Neural progenitor cell (in vitro differentiated cells): ENCODE data around the gene ALG5. TPM values are rescaled to one million over a fixed set of nuclear protein-coding genes. Genes with fewer than 3 reads are reported as not detected.

ENCODE experiments used
- DNase-seq: peaks from one replicate; pipeline ENCODE4 v3.0.0-alpha.2; 2016; ENCODE audit warnings: low spot score
- H2AFZ ChIP-seq: fragments of 200-600 bp; sonication (generic); replicated peaks from 2 replicates; pipeline ENCODE4 v1.6.1; 2016; ENCODE audit warnings: antibody characterized with exemption
- H3F3A ChIP-seq: fragments of 200-600 bp; sonication (generic); 2 replicates; pipeline ENCODE4 v1.6.1; 2016; ENCODE audit warnings: antibody characterized with exemption, low read depth
- H3K27ac ChIP-seq: fragments of 200-600 bp; sonication (generic); 2 replicates; pipeline ENCODE4 v1.5.1; 2016; ENCODE audit warnings: mild to moderate bottlenecking
- H3K27me3 ChIP-seq: fragments of 200-600 bp; sonication (generic); 2 replicates; pipeline ENCODE4 v1.6.1; 2016; ENCODE audit warnings: mild to moderate bottlenecking, moderate library complexity
- H3K36me3 ChIP-seq: fragments of 200-600 bp; sonication (generic); 2 replicates; pipeline ENCODE4 v1.5.1; 2016
- H3K4me1 ChIP-seq: fragments of 200-600 bp; sonication (generic); 2 replicates; pipeline ENCODE4 v1.6.1; 2016; ENCODE audit warnings: mixed run types
- H3K4me2 ChIP-seq: fragments of 200-600 bp; sonication (generic); 2 replicates; pipeline ENCODE4 v1.6.1; 2016
- H3K4me3 ChIP-seq: fragments of 200-600 bp; sonication (generic); 2 replicates; pipeline ENCODE4 v1.5.1; 2016
- H3K79me2 ChIP-seq: fragments of 200-600 bp; sonication (generic); 2 replicates; pipeline ENCODE4 v1.6.1; 2016; ENCODE audit warnings: low read depth
- H3K9ac ChIP-seq: fragments of 200-600 bp; sonication (generic); 2 replicates; pipeline ENCODE4 v1.6.1; 2016
- H3K9me3 ChIP-seq: fragments of 200-600 bp; sonication (generic); 2 replicates; pipeline ENCODE4 v1.5.1; 2016; ENCODE audit warnings: low read depth
- H4K20me1 ChIP-seq: fragments of 200-600 bp; sonication (generic); 2 replicates; pipeline ENCODE4 v1.6.1; 2016; ENCODE audit warnings: low read depth
- H3K27ac Mint-ChIP-seq: 3 replicates; pipeline ENCODE4 v1.8.0; 2021; ENCODE audit warnings: mixed read lengths
- H3K27me3 Mint-ChIP-seq: 2 replicates; pipeline ENCODE4 v1.8.0; 2022; ENCODE audit warnings: low read depth, mild to moderate bottlenecking, inconsistent platforms, moderate library complexity, mixed read lengths; ENCODE audit not compliant: insufficient read depth
- H3K36me3 Mint-ChIP-seq: 3 replicates; pipeline ENCODE4 v1.8.0; 2021; ENCODE audit warnings: mixed read lengths
- H3K4me1 Mint-ChIP-seq: 3 replicates; pipeline ENCODE4 v1.8.0; 2021; ENCODE audit warnings: mixed read lengths
- H3K4me3 Mint-ChIP-seq: 3 replicates; pipeline ENCODE4 v1.8.0; 2021; ENCODE audit warnings: mild to moderate bottlenecking, moderate library complexity, mixed read lengths
- H3K9me3 Mint-ChIP-seq: 3 replicates; pipeline ENCODE4 v1.8.0; 2020; ENCODE audit warnings: mixed read lengths
- CTCF ChIP-seq: fragments of 200-600 bp; sonication (generic); IDR thresholded peaks from 2 replicates; pipeline ENCODE4 v1.5.1; 2017; ENCODE audit warnings: antibody characterized with exemption, mild to moderate bottlenecking
- EZH2 ChIP-seq: fragments of 200-600 bp; sonication (generic); IDR thresholded peaks from 2 replicates; pipeline ENCODE4 v1.6.1; 2017; ENCODE audit warnings: antibody characterized with exemption, mild to moderate bottlenecking, moderate library complexity
- EZH2phosphoT487 ChIP-seq: fragments of 200-600 bp; sonication (generic); IDR thresholded peaks from 2 replicates; pipeline ENCODE4 v1.6.1; 2017; ENCODE audit warnings: antibody characterized with exemption
- total RNA-seq: library from RNA; depleted of rRNA; stranded (reverse); fragments of >200 nt; gene quantifications from 2 replicates; pipeline ENCODE4 v1.2.3, GENCODE V29; 2015; ENCODE audit warnings: low replicate concordance

ALG5 gene
- total RNA-seq, 1 donor from 2014 or later: 24.1 TPM

- H3K4me1 ChIP-seq: no peaks in the 10 kb centered on the region
- H3F3A ChIP-seq: no peaks in the 10 kb centered on the region
- no peak overlapping the region for H3K27ac ChIP-seq
- H2AFZ ChIP-seq: no peak overlapping the region
- TF ChIP-seq CTCF: no peak
- TF ChIP-seq EZH2: no peak
- TF ChIP-seq EZH2phosphoT487: no peak
- H3K9me3 ChIP-seq: no peaks in the 10 kb centered on the region
- no peaks in the 10 kb centered on the region for H3K27me3 ChIP-seq
- H3K36me3 ChIP-seq: no peaks in the 10 kb centered on the region
- Mint-ChIP-seq H3K27ac (no peak overlapping the region), H3K36me3 (peaks cover 30% of the 10 kb centered on the region), H3K9me3 (no peaks in the 10 kb centered on the region), H3K4me1 (no peaks in the 10 kb centered on the region), H3K4me3 (no peak overlapping the region), H3K27me3 (no peaks in the 10 kb centered on the region)
- no peak overlapping the region for H3K9ac ChIP-seq
- H3K79me2 ChIP-seq: no peaks in the 10 kb centered on the region
- no peak overlapping the region for H3K4me2 ChIP-seq
- H4K20me1 ChIP-seq: no peaks in the 10 kb centered on the region
- H3K4me3 ChIP-seq: no peak overlapping the region
- DNase-seq: no peak
Observed at GRCh38 chr13:36954542-36954941, 44.6 kb downstream of the ALG5 start.

- Histone ChIP-seq H3K27me3 (no peaks in the 10 kb centered on the region), H3K9me3 (no peaks in the 10 kb centered on the region), H3K27ac (no peak overlapping the region), H3K36me3 (no peaks in the 10 kb centered on the region), H3K9ac (no peak overlapping the region), H3K4me3 (no peak overlapping the region), H4K20me1 (no peaks in the 10 kb centered on the region), H3K4me2 (no peak overlapping the region), H3F3A (no peaks in the 10 kb centered on the region), H3K79me2 (no peaks in the 10 kb centered on the region), H3K4me1 (no peaks in the 10 kb centered on the region), H2AFZ (no peak overlapping the region)
- no peaks in the 10 kb centered on the region for H3K27me3 Mint-ChIP-seq
- peaks cover 29% of the 10 kb centered on the region for H3K36me3 Mint-ChIP-seq
- TF ChIP-seq EZH2: no peak
- no peak for TF ChIP-seq CTCF
- TF ChIP-seq EZH2phosphoT487: no peak
- no peaks in the 10 kb centered on the region for H3K4me1 Mint-ChIP-seq
- H3K9me3 Mint-ChIP-seq: no peaks in the 10 kb centered on the region
- no peak overlapping the region for H3K4me3 Mint-ChIP-seq
- H3K27ac Mint-ChIP-seq: no peak overlapping the region
- no peak for DNase-seq
Observed at GRCh38 chr13:36950920-36951319, 48.2 kb downstream of the ALG5 start.

- Histone ChIP-seq H3F3A (peaks cover 2% of the 10 kb centered on the region), H3K4me1 (no peaks in the 10 kb centered on the region), H3K79me2 (no peaks in the 10 kb centered on the region), H3K4me2 (no peak overlapping the region), H3K27me3 (no peaks in the 10 kb centered on the region), H3K27ac (no peak overlapping the region), H2AFZ (no peak overlapping the region), H3K36me3 (no peaks in the 10 kb centered on the region), H3K9ac (no peak overlapping the region), H4K20me1 (no peaks in the 10 kb centered on the region), H3K9me3 (no peaks in the 10 kb centered on the region), H3K4me3 (no peak overlapping the region)
- no peak for DNase-seq
- Mint-ChIP-seq H3K4me1 (peaks cover 4% of the 10 kb centered on the region), H3K36me3 (peaks cover 26% of the 10 kb centered on the region), H3K27me3 (no peaks in the 10 kb centered on the region), H3K4me3 (no peak overlapping the region), H3K9me3 (no peaks in the 10 kb centered on the region), H3K27ac (no peak overlapping the region)
- TF ChIP-seq CTCF (no peak), EZH2 (no peak), EZH2phosphoT487 (no peak)
Observed at GRCh38 chr13:36950330-36950729, 48.8 kb downstream of the ALG5 start.
